Thoracic aorta (tissue), 2 donors: ENCODE data around the gene ZNF232. TPM values are rescaled to one million over a fixed set of nuclear protein-coding genes. Genes with fewer than 3 reads are reported as not detected.

Experiments
- ATAC-seq: fragments of 150-250 bp; one replicate; pipeline ENCODE4 v1.8.0; 2017; ENCODE audit warnings: low read depth; ENCODE audit not compliant: insufficient number of reproducible peaks, low FRiP score
- DNase-seq: peaks from one replicate; pipeline ENCODE4 v3.0.0-alpha.2; 2020; ENCODE audit warnings: low spot score
- H3K27ac ChIP-seq, 2 donors: fragments of 200-600 bp; sonication (generic); 1 replicate in 1 of 2; 2 replicates in 1 of 2; pipeline ENCODE4 v1.5.1; 2016; ENCODE audit warnings: mild to moderate bottlenecking in 2 of 2, moderate library complexity in 2 of 2
- H3K27me3 ChIP-seq: fragments of 200-600 bp; sonication (generic); replicated peaks from 2 replicates; pipeline ENCODE4 v1.6.0; 2016; ENCODE audit warnings: mild to moderate bottlenecking; ENCODE audit not compliant: insufficient read depth
- H3K36me3 ChIP-seq: fragments of 200-600 bp; sonication (generic); one replicate; pipeline ENCODE4 v1.5.1; 2016
- H3K4me1 ChIP-seq, 2 donors: fragments of 200-600 bp; sonication (generic); 1 replicate in 1 of 2; 2 replicates in 1 of 2; pipeline versions ENCODE4 v1.5.1 to v1.6.0; 2016; ENCODE audit warnings: low read depth in 2 of 2, mild to moderate bottlenecking in 1 of 2; ENCODE audit not compliant: control insufficient read depth in 1 of 2
- H3K4me3 ChIP-seq: fragments of 200-600 bp; sonication (generic); 2 replicates; pipeline ENCODE4 v1.5.1; 2016; ENCODE audit warnings: mild to moderate bottlenecking
- H3K9me3 ChIP-seq: fragments of 200-600 bp; sonication (generic); 2 replicates; pipeline ENCODE4 v1.5.1; 2016
- CTCF ChIP-seq: fragments of 200-600 bp; sonication (generic); IDR thresholded peaks from one replicate; pipeline ENCODE4 v1.5.1; 2019; ENCODE audit warnings: antibody characterized with exemption
- total RNA-seq, 2 donors: library from RNA; depleted of rRNA; stranded (reverse); fragments of >200 nt; gene quantifications; one replicate each; pipeline versions ENCODE4 v1.1.0 to v1.2.3, GENCODE V29; 2016

ZNF232 gene
- total RNA-seq, 2 donors from 2014 or later: 6.7 to 7.2 TPM

GRCh38 chr17:5110816-5111215 lies 862 bp downstream of the ZNF232 start:
- Histone ChIP-seq H3K27me3 (no peaks in the 10 kb centered on the region), H3K4me1 (peaks cover 12% of the 10 kb centered on the region in 2 donors), H3K36me3 (peaks cover 26% of the 10 kb centered on the region), H3K27ac (no peak overlapping the region), H3K9me3 (peaks cover 5% of the 10 kb centered on the region), H3K4me3 (peak overlapping the region; percentile 92)
- DNase-seq: no peak
- no peak for ATAC-seq
- no peak for TF ChIP-seq CTCF

DNA sequence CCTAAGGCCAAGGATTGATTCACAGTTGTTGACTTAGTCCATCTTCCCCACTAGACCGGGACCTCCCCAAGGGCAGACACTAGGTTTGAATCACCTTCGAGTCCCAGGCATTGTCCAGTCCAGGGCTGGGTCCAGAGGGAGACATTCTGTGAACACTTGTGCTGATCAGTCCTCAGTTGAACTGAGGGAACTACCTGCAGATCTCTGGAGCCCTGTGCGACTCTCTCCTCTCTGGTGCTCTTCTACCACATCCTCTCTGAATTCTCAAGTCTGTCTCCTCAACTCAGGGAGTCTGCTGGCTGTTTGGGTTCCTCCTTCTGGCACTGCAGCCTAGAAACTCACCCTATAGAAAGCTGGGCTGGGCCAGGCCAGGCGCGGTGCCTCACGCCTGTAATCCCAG lies 10.8 kb downstream of the ZNF232 start:
- ATAC-seq (no peak), DNase-seq (no peak)
- no peaks in the 10 kb centered on the region for H3K27me3 ChIP-seq
- no peaks in the 10 kb centered on the region for H3K4me1 ChIP-seq
- peaks cover 4% of the 10 kb centered on the region for H3K36me3 ChIP-seq
- peaks cover 26% of the 10 kb centered on the region for H3K9me3 ChIP-seq
- TF ChIP-seq CTCF: no peak
- no peak overlapping the region for H3K4me3 ChIP-seq
- no peak overlapping the region for H3K27ac ChIP-seq

DNA sequence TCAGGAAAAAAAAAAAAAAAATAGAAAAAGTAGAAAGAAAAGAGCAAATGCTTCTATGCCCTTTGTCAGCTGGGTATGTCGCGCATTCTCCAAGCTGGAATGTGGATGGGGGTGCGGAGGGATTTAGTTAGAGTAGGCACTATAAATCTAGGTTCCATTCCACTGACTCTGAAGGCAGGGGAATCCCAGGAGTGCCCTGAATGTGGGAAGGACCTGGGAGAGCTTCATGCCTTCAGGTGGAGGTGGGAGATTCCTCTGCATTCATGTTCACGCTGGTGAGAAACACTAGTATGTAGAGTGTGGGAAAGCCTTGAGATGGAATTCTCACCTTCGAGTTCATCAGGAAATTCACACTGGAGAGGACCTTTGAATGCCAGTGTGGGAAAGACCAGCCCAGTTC lies 12.4 kb downstream of the ZNF232 start:
- no peaks in the 10 kb centered on the region for H3K4me1 ChIP-seq
- H3K27me3 ChIP-seq: no peaks in the 10 kb centered on the region
- no peaks in the 10 kb centered on the region for H3K36me3 ChIP-seq
- peaks cover 33% of the 10 kb centered on the region for H3K9me3 ChIP-seq
- ATAC-seq (no peak), DNase-seq (no peak)
- no peak overlapping the region for H3K27ac ChIP-seq
- no peak overlapping the region for H3K4me3 ChIP-seq
- TF ChIP-seq CTCF: no peak

- Histone ChIP-seq H3K27ac (no peak overlapping the region), H3K4me3 (peak overlapping the region; percentile 66), H3K36me3 (peaks cover 3% of the 10 kb centered on the region), H3K27me3 (no peaks in the 10 kb centered on the region), H3K4me1 (no peaks in the 10 kb centered on the region), H3K9me3 (peaks cover 53% of the 10 kb centered on the region)
- ATAC-seq (no peak), DNase-seq (no peak)
- TF ChIP-seq CTCF: no peak
Observed at GRCh38 chr17:5097101-5097834, 14.4 kb downstream of the ZNF232 start.

DNA sequence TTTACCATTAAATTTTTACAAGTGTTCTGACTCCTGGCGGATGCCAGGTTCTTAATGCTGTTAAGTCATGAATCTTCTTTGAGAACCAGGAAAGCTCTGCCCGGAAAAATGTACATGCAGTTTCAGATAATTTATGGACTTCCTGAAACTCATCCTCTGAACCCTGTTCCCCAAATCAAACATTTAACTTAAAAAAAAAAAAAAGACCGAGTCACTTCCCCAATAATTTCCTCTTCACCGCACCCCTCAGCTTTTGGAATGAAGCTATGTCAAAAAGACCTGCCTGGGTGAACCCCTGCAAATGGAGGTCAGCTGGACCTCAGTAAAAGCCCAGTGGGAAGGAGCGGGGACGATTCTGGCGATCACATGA lies 15.0 kb downstream of the ZNF232 start:
- Histone ChIP-seq H3K36me3 (peaks cover 8% of the 10 kb centered on the region), H3K9me3 (peaks cover 59% of the 10 kb centered on the region), H3K4me3 (peak overlapping the region; percentile 66), H3K4me1 (no peaks in the 10 kb centered on the region), H3K27ac (no peak overlapping the region), H3K27me3 (no peaks in the 10 kb centered on the region)
- no peak for DNase-seq
- no peak for ATAC-seq
- TF ChIP-seq CTCF: no peak
